Measurements from ENCODE around the gene SMAP1. TPM values are rescaled to one million over a fixed set of nuclear protein-coding genes. Genes with fewer than 3 reads are reported as not detected.

The SMAP1 gene
- total RNA-seq, 1 donor from 2014 or later = 12.4 TPM

- FAIRE-seq (no peak), DNase-seq (ENCODE audit: low read depth) (peak; percentile 93)
- Histone ChIP-seq H3K27me3 (ENCODE audit: control insufficient read depth, insufficient read depth, low read length) (no peaks in the 10 kb centered on the region), H3K4me3 (ENCODE audit: low read depth, low read length) (no peak overlapping the region), H3K36me3 (ENCODE audit: control insufficient read depth, insufficient read depth, low read length) (no peaks in the 10 kb centered on the region)
- TF ChIP-seq CTCF (IDR thresholded peaks at IDR 0.05; ENCODE audit: insufficient read depth, low read length, severe bottlenecking) = no peak
Observed at GRCh38 chr6:70709826-70710225, 42.1 kb downstream of the SMAP1 start.

- Histone ChIP-seq H3K4me3 (ENCODE audit: low read depth, low read length) (no peak overlapping the region), H3K27me3 (ENCODE audit: control insufficient read depth, insufficient read depth, low read length) (no peaks in the 10 kb centered on the region), H3K36me3 (ENCODE audit: control insufficient read depth, insufficient read depth, low read length) (no peaks in the 10 kb centered on the region)
- FAIRE-seq (no peak), DNase-seq (ENCODE audit: low read depth) (no peak)
- no peak for TF ChIP-seq CTCF (IDR thresholded peaks at IDR 0.05; ENCODE audit: insufficient read depth, low read length, severe bottlenecking)
Observed at GRCh38 chr6:70714716-70715257, 47.1 kb downstream of the SMAP1 start.

GRCh38 chr6:70717038-70717801, 49.5 kb downstream of the SMAP1 start:
- DNase-seq (ENCODE audit: low read depth) (peak; percentile 5), FAIRE-seq (no peak)
- Histone ChIP-seq H3K27me3 (ENCODE audit: control insufficient read depth, insufficient read depth, low read length) (no peaks in the 10 kb centered on the region), H3K4me3 (ENCODE audit: low read depth, low read length) (no peak overlapping the region), H3K36me3 (ENCODE audit: control insufficient read depth, insufficient read depth, low read length) (no peaks in the 10 kb centered on the region)
- no peak for TF ChIP-seq CTCF (IDR thresholded peaks at IDR 0.05; ENCODE audit: insufficient read depth, low read length, severe bottlenecking)

GRCh38 chr6:70724524-70724923, 56.8 kb downstream of the SMAP1 start:
- Histone ChIP-seq H3K27me3 (ENCODE audit: control insufficient read depth, insufficient read depth, low read length) (no peaks in the 10 kb centered on the region), H3K4me3 (ENCODE audit: low read depth, low read length) (no peak overlapping the region), H3K36me3 (ENCODE audit: control insufficient read depth, insufficient read depth, low read length) (no peaks in the 10 kb centered on the region)
- TF ChIP-seq CTCF (IDR thresholded peaks at IDR 0.05; ENCODE audit: insufficient read depth, low read length, severe bottlenecking) = no peak
- DNase-seq (ENCODE audit: low read depth) (no peak), FAIRE-seq (no peak)

GRCh38 chr6:70725817-70726415, 58.2 kb downstream of the SMAP1 start:
- Histone ChIP-seq H3K27me3 (ENCODE audit: control insufficient read depth, insufficient read depth, low read length) (no peaks in the 10 kb centered on the region), H3K4me3 (ENCODE audit: low read depth, low read length) (no peak overlapping the region), H3K36me3 (ENCODE audit: control insufficient read depth, insufficient read depth, low read length) (no peaks in the 10 kb centered on the region)
- TF ChIP-seq CTCF (IDR thresholded peaks at IDR 0.05; ENCODE audit: insufficient read depth, low read length, severe bottlenecking) = no peak
- FAIRE-seq (no peak), DNase-seq (ENCODE audit: low read depth) (peak; percentile 17)

All from bronchial epithelial cell (primary cell).